GM12878 (cell line): Measurements from ENCODE around the gene CCDC28B. TPM values are rescaled to one million over a fixed set of nuclear protein-coding genes. Genes with fewer than 3 reads are reported as not detected.

Source experiments
- BMI1 ChIP-seq: fragments of 450-650 bp; IDR thresholded peaks from 2 replicates; pipeline ENCODE4 v1.6.1; 2016; ENCODE audit warnings: mild to moderate bottlenecking, moderate library complexity, borderline replicate concordance
- HCFC1 ChIP-seq: fragments of 150-350 bp; IDR thresholded peaks from 2 replicates; pipeline ENCODE4 v1.6.1; 2014; ENCODE audit warnings: low read length
- IKZF1 ChIP-seq: fragments of 450-650 bp; conservative IDR thresholded peaks from 2 replicates; pipeline ENCODE4 v1.6.1; 2017; ENCODE audit warnings: antibody characterized with exemption, mild to moderate bottlenecking
- KLF5 ChIP-seq: fragments of 450-650 bp; IDR thresholded peaks from 2 replicates; pipeline ENCODE4 v1.6.1; 2014; ENCODE audit warnings: mild to moderate bottlenecking; ENCODE audit not compliant: partially characterized antibody
- MXI1 ChIP-seq: fragments of 150-350 bp; IDR thresholded peaks from 2 replicates; pipeline ENCODE4 v1.6.1; 2011; ENCODE audit warnings: low read depth, mild to moderate bottlenecking, inconsistent platforms, low read length, improper control_type of control experiment
- NBN ChIP-seq: fragments of 450-650 bp; IDR thresholded peaks from 2 replicates; pipeline ENCODE4 v1.6.1; 2016
- PKNOX1 ChIP-seq: fragments of 450-650 bp; IDR thresholded peaks from 2 replicates; pipeline ENCODE4 v1.6.1; 2016; ENCODE audit warnings: mild to moderate bottlenecking
- POLR2AphosphoS5 ChIP-seq: IDR thresholded peaks from 2 replicates; pipeline ENCODE4 v1.6.1; 2011; ENCODE audit warnings: mild to moderate bottlenecking, low read length, inconsistent platforms
- POU2F2 ChIP-seq: IDR thresholded peaks from 3 replicates; pipeline ENCODE4 v1.6.1; 2011; ENCODE audit warnings: low read depth, mild to moderate bottlenecking, low read length, borderline replicate concordance
- RB1 ChIP-seq: fragments of 450-650 bp; formaldehyde crosslinking; IDR thresholded peaks from 2 replicates; pipeline ENCODE4 v1.6.1; 2017; ENCODE audit warnings: mild to moderate bottlenecking, borderline replicate concordance
- RELA ChIP-seq: fragments of 450-650 bp; IDR thresholded peaks from 2 replicates; pipeline ENCODE4 v1.8.0; 2014; ENCODE audit warnings: borderline replicate concordance; ENCODE audit not compliant: partially characterized antibody
- RELB ChIP-seq: fragments of 450-650 bp; IDR thresholded peaks from 2 replicates; pipeline ENCODE4 v1.6.1; 2017; ENCODE audit warnings: low read depth, mild to moderate bottlenecking, moderate library complexity
- RUNX3 ChIP-seq: IDR thresholded peaks from 2 replicates; pipeline ENCODE4 v1.6.1; 2012; ENCODE audit warnings: low read length, inconsistent platforms
- SIX5 ChIP-seq: IDR thresholded peaks from 2 replicates; pipeline ENCODE4 v1.6.1; 2011; ENCODE audit warnings: mild to moderate bottlenecking, low read depth, low read length, moderate library complexity; ENCODE audit not compliant: severe bottlenecking
- SP1 ChIP-seq: IDR thresholded peaks from one replicate; pipeline ENCODE4 v1.6.1; 2011; ENCODE audit warnings: low read depth, low read length
- SRF ChIP-seq, 2 experiments: IDR thresholded peaks; 2 replicates each; pipeline ENCODE4 v1.6.1; 2011; ENCODE audit warnings: low read depth in 2 of 2, low read length in 2 of 2, mild to moderate bottlenecking in 1 of 2, moderate library complexity in 1 of 2
- polyA plus RNA-seq, 11 experiments: library from polyadenylated mRNA; depleted of rRNA in 4 of 11; unstranded in 6 of 11; stranded (reverse) in 5 of 11; fragments of >200 nt; fragmentation: Nextera tagmentation in 4 of 11; fragmentation: Illumina TruSeq in 1 of 11; extraction: Ambion mirVana in 4 of 11; extraction: Trizol in 1 of 11; gene quantifications; 1 replicate in 1 of 11; 2 replicates in 10 of 11; pipeline versions ENCODE4 v1.2.1 to v1.2.3, GENCODE V29; 2011 to 2016; ENCODE audit warnings: inconsistent platforms in 2 of 11, missing spikeins in 2 of 11, low read depth in 1 of 11
- total RNA-seq, 4 experiments: library from RNA; depleted of rRNA in 3 of 4; stranded (reverse); fragments of >200 nt in 3 of 4; fragmentation: Illumina TruSeq in 1 of 4; extraction: Trizol in 1 of 4; gene quantifications; 2 replicates each; pipeline versions ENCODE4 v1.2.1 to v1.2.3, GENCODE V29; 2013 to 2021
- TF ChIP-seq, protein P1 (sequence below): IDR thresholded peaks from 2 replicates; pipeline ENCODE4 v1.6.1; 2011; ENCODE audit warnings: low read depth, mild to moderate bottlenecking, low read length, moderate library complexity, borderline replicate concordance; ENCODE audit errors: extremely low read depth
- TF ChIP-seq, protein P2 (sequence below): fragments of 450-650 bp; formaldehyde crosslinking; IDR thresholded peaks from 2 replicates; pipeline ENCODE4 v1.4.0; 2022; ENCODE audit warnings: mild to moderate bottlenecking, moderate library complexity

Gene CCDC28B
- total and polyA plus RNA-seq, 10 of the 15 experiments (the other 5 are each of a cell fraction or from before 2014, with no cell fraction given) = 10.5 to 135 (median 90.6) TPM

- TF ChIP-seq, protein P1, sequence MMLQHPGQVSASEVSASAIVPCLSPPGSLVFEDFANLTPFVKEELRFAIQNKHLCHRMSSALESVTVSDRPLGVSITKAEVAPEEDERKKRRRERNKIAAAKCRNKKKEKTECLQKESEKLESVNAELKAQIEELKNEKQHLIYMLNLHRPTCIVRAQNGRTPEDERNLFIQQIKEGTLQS = peak; percentile 80; the same call in 1 of the 2 replicates
- TF ChIP-seq KLF5 = peak; percentile 31
- TF ChIP-seq, protein P2, sequence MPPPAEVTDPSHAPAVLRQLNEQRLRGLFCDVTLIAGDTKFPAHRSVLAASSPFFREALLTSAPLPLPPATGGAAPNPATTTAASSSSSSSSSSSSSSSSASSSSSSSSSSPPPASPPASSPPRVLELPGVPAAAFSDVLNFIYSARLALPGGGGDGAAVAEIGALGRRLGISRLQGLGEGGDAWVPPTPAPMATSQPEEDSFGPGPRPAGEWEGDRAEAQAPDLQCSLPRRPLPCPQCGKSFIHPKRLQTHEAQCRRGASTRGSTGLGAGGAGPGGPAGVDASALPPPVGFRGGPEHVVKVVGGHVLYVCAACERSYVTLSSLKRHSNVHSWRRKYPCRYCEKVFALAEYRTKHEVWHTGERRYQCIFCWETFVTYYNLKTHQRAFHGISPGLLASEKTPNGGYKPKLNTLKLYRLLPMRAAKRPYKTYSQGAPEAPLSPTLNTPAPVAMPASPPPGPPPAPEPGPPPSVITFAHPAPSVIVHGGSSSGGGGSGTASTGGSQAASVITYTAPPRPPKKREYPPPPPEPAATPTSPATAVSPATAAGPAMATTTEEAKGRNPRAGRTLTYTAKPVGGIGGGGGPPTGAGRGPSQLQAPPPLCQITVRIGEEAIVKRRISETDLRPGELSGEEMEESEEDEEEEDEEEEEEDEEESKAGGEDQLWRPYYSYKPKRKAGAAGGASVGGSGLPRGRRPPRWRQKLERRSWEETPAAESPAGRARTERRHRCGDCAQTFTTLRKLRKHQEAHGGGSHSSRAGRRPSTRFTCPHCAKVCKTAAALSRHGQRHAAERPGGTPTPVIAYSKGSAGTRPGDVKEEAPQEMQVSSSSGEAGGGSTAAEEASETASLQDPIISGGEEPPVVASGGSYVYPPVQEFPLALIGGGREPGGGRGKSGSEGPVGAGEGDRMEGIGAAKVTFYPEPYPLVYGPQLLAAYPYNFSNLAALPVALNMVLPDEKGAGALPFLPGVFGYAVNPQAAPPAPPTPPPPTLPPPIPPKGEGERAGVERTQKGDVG (CRISPR knock-in tag) = no peak
- TF ChIP-seq MXI1 = peak; percentile 91
- 0 out of 2 replicates have a peak, but pooled peaks have one; percentile 5 for TF ChIP-seq PKNOX1
- TF ChIP-seq HCFC1 = peak; percentile 51; the same call in 1 of the 2 replicates
- TF ChIP-seq RELB = peak; percentile 73; the same call in 1 of the 2 replicates
- TF ChIP-seq RUNX3 = no peak
- no peak for TF ChIP-seq SP1
- peak in 1 of 2 experiments; percentile 61; a peak in 1 of 4 replicates for TF ChIP-seq SRF (IDR thresholded peaks at IDR 0.05; ENCODE audit: low read depth in 2 of 2, low read length in 2 of 2)
- peak; percentile 86; the same call in 1 of the 2 replicates for TF ChIP-seq RB1
- TF ChIP-seq POLR2AphosphoS5 = peak; percentile 71
- peak; percentile 75 for TF ChIP-seq RELA
- TF ChIP-seq SIX5 = peak; percentile 21
- TF ChIP-seq BMI1 = peak; percentile 95
- peak; percentile 84 for TF ChIP-seq IKZF1
- TF ChIP-seq NBN = 0 out of 2 replicates have a peak, but pooled peaks have one; percentile 62
- peak; percentile 48; the same call in 2 of the 3 replicates for TF ChIP-seq POU2F2
- TF ChIP-seq, all 136 proteins: peak for 38
Measured at GRCh38 chr1:32205401-32206370, 5.3 kb downstream of the CCDC28B start, which contains the start of gene IQCC (continued).
